OCI-M1 (cell line): ENCODE data around the gene OR2V2.

ENCODE experiments used
- DNase-seq: peaks from one replicate; lab custom pipeline; 2025; lab: John Stamatoyannopoulos, UW

OR2V2 gene

GRCh38 chr5:181190711-181191525 lies 43.5 kb downstream of the OR2V2 start:
- no peak for DNase-seq

GRCh38 chr5:181191526-181192336 lies 44.3 kb downstream of the OR2V2 start:
- no peak for DNase-seq

- DNase-seq, result no peak
These were observed 45.1 kb downstream of the OR2V2 start for GRCh38 chr5:181192337-181193046.

GRCh38 chr5:181193656-181194055 lies 46.3 kb downstream of the OR2V2 start:
- DNase-seq, result no peak

- no peak for DNase-seq
These were observed 47.3 kb downstream of the OR2V2 start for GRCh38 chr5:181194489-181195248.

GRCh38 chr5:181195249-181195761 lies 47.9 kb downstream of the OR2V2 start:
- DNase-seq, result no peak

- DNase-seq, result no peak
These were observed 50.1 kb downstream of the OR2V2 start for GRCh38 chr5:181197326-181197951.

GRCh38 chr5:181198106-181198685 lies 50.8 kb downstream of the OR2V2 start:
- no peak for DNase-seq

GRCh38 chr5:181198905-181199519 lies 51.6 kb downstream of the OR2V2 start:
- no peak for DNase-seq

- DNase-seq, result no peak
These were observed 52.7 kb downstream of the OR2V2 start for GRCh38 chr5:181199881-181200638.

- no peak for DNase-seq
These were observed 53.4 kb downstream of the OR2V2 start for GRCh38 chr5:181200816-181201215.

GRCh38 chr5:181203093-181203711 lies 55.8 kb downstream of the OR2V2 start:
- no peak for DNase-seq

GRCh38 chr5:181203777-181204112 lies 56.4 kb downstream of the OR2V2 start:
- DNase-seq, result no peak

GRCh38 chr5:181204113-181204825 lies 56.9 kb downstream of the OR2V2 start:
- DNase-seq, result no peak

GRCh38 chr5:181204826-181205760 lies 57.7 kb downstream of the OR2V2 start, which contains the start of gene TRIM7:
TRIM7 (minus strand) TSS chr5:181205196; CDS start chr5:181205110, 86 bp downstream.
- DNase-seq, result no peak

- no peak for DNase-seq
These were observed 58.6 kb downstream of the OR2V2 start for GRCh38 chr5:181205761-181206649.
